Fibroblast of peridontal ligament (primary cell): Measurements from ENCODE around the gene SNRNP25.
"Not testable (repeated sequence)": the region's sequence is repeated elsewhere in the genome, so short reads cannot be mapped to it uniquely, and the experiment has no call there.

Experiments
- DNase-seq: peaks from one replicate; pipeline ENCODE4 v3.0.0-alpha.2; 2010; ENCODE audit errors: extremely low read depth

SNRNP25 gene

DNA sequence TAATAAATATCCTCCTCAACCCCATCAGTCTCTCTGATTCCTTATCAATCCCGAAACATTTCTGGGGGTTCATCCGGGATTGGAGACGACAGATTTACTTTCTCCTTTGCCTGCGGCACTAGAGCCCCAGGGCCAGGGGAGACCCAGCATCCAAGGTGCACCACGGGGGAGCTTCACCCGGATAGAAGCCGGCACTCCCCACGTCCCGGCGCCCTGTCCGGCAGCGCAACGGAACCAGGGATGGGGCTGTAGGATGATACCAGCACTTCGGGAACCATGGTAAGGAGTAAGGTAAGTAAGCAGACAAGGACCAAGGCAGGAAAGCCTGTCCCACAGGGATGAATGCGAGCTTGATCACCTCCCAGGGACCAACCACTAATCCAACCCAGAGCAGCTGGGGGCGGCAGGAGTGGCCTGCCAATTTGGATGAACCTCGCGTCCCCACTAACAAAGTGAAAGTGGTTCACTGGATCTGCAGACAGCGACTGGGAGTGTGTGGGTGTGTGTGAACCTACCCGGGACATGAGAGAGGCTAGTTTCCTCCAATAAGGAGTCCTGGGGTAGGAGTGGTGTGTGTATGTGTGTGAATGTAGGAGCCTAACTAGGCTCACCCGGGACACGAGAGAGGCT is 12.1 kb upstream of the SNRNP25 start:
- DNase-seq: peak; percentile 37

DNA sequence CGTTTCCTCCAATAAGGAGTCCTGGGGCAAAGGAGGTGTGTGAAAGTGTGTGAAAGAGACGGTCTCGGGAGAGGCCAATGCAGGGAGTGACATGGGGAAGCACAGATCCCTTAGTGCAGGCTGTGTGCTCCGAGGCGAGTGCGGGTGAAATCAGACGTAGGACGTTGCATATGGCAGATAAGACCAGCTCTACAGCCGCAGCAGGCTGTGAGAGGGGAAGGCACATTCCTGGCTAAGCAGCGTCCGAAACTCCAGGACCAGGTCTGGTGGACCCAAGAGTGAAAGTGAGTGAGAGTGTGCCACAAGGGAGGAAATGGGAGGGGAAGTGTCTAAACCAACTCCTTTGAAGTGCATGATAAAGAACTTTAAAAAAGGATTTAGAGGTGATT is 11.6 kb upstream of the SNRNP25 start:
- DNase-seq: no peak

DNA sequence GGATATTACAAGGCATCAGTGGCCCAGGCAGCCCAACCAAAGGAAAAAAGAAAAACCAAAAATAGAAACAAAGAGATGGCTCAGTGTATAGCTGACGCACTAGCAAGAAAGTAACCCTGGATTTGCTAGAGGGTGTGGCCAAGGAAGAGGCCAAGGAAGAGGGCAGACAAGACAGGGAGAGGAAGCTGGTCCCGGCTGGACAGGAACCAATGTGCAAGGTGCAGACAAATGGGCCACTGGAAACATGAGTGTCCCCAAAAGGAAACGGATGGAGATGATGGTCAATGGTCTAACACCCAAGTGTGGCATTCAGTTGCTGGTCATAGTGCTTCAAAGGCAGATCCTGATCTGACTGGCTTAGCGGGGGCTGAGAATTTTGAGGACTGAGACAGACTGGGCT is 10.9 kb upstream of the SNRNP25 start:
- no peak for DNase-seq

DNA sequence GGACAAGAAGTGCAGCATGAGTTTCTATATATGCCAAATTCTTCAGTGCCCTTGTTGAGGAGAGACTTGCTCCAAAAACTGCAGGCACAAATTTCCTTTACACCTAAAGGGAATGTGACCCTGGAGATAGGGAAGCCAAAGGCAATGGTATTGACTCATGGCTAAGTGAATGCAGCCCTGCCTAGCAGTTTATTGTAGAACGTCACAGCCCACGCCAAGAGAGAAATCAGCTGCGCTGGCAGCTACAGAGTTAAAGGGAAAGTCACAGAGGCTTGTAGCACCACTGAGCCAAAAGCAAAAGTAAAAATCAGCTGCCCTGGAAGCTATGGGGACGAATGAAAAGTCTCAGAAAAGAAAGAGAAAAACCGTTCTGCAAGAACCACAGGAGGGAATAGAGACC is 10.3 kb upstream of the SNRNP25 start:
- peak; percentile 56 for DNase-seq

DNA sequence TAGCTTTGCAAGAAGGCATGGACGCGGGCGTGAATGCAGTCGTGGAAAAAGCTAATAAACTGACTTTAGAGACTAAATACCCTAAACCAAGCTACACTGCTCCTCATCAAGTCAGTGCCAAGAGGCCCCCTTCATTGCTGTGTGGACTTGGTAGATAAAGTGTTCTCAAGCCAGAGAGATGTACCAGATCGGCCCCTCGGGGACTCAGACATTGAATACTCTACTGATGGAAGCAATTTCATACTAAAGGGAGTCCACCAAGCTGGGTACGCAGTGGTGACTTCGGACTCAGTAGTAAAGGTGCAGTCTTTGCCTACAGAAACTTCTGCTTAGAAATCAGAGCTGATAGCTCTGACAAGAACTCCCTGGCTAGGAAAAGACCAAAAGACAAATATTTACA is 9.0 kb upstream of the SNRNP25 start:
- no peak for DNase-seq

DNA sequence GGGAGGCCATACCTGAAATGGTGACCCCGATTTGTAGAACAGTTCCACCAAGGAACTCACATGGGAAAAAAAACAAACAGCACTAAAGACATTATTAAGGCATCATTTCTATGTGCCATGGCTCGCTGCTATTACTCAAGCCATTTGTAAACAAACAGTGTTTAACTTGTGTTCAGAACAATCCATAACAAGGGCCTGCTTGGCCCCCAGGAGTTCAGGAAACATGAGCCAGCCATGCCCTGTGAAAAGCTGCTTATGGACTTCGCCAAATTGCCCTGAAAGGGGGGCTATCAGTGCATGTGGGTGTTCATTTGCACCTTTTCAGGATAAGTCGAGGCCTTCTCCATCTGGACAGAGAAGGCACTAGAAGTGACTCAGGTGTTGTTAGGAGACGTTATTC is 8.2 kb upstream of the SNRNP25 start:
- no peak for DNase-seq

DNA sequence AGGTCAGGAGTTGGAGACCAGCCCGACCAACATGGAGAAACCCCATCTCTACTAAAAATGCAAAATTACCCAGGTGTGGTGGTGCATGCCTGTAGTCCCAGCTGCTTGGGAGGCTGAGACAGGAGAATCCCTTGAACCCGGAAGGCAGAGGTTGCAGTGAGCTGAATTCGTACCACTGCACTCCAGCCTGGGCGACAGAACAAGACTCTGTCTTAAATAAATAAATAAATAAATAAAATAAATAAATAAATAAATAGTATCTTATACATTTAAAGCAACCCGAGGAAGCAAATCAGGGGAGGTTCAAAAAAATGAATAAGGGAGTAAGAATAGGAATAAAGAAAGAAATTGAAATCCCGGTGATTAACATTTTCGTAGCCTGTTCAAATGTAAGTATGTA is 7.1 kb upstream of the SNRNP25 start:
- DNase-seq: not testable (repeated sequence)

DNA sequence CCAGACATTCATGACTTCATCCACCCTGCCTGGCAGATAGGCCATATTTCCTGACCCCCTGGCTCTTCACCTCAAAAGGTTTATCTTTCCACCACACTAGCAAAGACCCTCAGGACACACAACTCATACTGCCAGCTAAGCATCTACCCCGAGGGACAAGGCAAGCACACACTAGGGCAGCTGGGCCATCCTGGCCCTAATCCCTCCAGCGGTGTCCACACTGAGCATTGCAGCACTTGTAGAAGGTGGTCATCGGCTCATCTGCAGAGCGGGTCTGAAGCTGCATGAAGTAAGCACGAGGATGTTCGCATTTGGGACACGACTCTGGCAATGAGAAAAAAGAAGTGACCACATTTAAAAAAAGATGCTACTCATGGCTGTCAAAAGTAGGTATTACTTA is 6.4 kb upstream of the SNRNP25 start:
- DNase-seq: no peak

DNA sequence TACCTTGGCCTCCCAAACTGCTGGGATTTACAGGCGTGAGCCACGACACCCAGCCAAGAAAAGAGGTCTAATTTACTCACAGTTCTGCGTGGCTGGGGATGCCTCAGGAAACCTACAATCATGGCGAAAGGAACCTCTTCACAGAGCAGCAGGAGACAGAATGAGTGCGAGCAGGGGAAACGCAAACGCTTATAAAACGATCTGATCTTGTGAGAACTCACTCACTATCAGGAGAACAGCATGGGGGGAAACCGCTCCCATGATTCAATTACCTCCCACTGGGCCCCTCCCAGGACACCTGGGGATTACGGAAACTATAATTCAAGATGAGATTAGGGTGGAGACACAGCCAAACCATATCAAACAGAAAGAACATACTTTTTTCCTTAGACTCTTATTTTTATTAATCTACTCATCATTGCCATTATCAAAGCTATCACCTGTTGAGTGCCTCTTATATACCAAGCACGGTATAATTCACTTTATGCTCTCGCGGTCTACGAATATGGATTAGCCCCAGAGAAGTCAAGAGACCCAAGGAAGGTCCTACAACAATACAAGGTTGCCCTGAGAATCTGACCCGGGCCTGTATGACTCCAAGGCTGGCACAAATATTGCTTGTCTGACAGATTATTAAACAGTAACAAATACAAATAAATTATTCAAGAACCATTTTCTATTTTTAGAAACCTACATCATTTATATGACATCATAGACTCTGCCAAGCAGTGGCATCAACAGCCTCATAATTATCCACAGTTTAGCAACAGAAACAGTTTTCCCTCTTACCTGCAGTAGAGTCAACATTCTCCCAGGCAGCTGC is 2.6 kb upstream of the SNRNP25 start:
- no peak for DNase-seq

DNA sequence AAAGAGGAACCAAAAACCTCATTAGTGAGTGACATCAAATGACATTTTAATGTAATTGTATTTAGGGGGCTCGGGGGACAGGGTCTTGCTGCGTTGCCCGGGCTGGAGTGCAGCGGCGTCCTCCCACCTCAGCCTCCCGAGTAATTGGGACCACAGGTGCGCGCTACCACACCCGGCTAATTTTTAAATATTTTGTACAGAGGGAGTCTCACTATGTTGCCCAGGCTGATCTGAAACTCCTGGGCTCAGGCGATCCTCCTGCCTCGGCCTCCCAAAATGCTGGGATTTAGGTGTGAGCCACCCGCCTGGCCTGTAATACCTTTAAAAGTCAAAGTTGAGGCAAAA is 581 bp downstream of the SNRNP25 start:
- no peak for DNase-seq

DNA sequence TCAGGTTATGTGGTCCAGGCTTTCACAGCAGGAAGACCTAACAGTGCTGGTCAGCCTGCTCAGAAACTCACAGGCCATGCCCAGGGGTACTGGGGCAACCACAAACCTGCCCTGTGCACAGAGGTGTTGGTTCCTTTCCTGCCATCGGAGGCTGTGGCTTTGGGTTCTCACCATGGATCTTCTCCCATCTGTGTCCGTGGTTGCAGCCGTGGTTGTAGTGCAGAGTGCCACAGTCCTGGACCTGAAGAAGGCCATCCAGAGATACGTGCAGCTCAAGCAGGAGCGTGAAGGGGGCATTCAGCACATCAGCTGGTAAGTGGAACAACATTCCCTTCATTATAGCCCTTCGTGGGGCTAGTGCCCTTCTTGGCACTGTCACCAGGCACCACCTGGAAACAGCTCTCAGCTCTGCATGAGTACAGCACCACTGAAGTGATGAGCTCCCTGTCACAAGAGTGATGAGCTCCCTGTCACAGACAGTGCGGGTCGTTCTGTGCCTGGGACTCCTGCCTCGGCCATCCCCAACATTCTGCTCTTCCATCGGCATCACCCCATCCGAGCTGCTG is 2.0 kb downstream of the SNRNP25 start:
- no peak for DNase-seq

DNA sequence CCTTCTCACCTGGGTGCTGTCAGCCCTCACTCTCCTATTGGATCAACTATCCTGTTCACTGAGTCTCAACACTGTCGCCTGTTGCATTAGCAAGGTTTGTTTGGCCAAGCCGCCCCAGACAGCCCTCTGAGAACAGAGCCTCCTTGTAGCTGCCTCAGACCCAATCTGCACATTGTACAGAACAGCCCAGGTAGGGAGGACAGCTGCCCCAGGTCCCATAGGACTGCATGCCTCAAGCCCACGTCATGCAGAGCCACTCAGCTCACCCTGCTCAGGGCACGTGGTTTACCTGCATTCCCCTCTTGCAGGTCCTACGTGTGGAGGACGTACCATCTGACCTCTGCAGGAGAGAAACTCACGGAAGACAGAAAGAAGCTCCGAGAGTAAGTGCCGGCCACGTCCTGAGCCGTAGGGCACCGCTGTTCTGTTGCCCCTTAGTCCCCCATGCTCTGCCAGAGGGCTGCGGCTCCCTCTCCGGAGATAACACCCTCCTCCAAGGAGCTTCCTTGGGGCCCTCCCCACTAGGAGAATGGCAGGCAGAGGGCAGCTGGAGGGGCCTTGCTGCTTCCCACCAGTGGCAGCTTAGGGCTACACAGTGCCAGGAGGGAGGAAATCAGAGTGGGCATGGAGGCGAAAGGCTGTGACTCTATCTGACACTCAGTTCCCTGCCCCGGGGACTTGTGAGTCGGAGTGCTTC is 2.8 kb downstream of the SNRNP25 start:
- no peak for DNase-seq

DNA sequence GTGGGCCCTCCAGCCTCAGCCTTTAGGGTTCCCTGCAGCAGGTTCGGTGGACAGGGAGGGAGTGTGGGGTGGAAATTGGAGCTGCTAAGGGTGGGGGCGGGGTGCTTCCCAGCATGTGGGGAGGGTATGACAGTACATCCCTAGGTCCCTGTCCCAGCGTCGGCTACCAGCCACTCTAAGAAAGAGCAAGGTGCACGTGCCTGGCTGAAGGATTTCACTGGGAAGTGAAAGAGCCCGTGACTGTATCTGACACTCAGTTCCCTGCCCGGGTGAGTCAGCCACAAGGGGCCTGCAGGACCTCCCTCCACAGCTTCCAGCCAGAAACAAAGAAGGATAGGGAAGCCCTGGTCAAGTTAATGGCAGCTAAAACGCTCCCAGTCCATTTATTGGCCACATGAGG is 4.1 kb downstream of the SNRNP25 start:
- DNase-seq: peak; percentile 48

DNA sequence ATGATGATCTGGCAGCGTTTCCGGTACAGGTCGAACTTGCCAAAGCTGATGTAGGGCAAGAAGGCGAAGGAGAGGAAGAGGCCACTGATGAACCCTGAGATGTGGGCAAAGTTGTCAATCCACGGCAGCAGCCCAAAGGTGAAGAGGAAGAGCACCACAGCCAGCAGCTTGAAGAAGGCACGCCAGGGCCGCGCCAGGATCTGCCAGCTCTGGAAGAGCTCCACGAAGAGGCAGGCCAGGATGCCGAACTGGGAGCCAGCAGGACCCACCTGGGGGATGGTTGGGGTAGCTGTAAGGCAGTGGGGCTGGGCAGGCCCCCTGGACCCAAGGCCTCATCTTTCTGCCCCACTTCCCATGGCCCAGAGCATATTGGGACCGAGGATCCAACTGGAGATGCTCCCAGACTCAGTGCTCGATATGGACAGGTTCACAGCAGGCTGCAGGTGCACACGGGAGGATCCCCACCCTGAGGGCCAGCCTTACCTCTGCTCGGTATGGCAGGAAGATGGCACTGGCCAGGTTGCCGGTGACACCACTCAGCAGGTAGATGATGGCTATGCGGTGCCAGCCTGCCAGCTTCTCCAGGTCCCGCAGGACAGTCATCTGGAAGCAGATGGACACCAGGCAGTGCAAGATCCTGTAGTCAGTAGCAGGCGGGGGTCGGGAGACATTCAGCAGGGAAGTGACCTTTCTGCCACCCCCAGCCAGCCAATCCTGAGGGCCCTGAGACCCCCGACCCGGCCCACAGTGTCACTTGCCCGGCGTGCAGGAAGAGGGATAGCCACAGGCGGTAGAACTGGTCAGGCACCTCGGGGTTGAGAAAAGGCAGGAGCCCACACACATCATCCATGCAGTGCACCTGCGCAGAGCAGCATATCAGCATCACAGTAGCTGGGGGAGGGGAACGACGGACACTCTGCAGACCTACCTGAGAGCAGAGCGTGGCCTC is 5.1 kb downstream of the SNRNP25 start:
- no peak for DNase-seq

DNA sequence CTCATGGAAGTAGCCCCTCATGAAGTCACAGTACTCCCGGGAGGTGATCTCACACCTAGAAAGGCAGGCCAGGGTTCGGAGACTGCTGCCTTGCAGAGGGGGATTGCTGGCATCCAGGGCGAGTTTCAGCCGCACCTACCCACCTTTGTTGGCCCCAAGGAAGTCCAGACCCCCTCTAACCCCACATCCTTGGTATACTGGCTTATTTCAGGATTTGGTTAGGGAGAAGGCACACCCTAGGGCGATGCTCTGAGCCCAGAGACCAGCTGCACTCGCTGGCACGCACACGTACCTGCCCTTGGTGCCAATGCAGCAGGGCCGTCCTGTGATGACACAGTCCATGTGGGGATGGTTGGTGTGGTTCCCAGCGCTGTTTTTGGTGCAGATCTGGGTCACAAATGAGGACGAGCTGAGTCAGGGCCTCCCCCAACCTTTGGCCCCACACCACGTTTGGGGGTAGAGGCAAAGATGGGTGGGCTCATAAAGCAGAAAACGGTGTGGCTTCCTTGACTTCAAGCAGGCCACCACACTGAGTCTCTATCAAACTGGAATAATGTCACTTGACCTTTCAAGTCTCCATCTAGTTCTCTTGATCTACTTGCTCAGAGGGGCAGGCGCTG is 5.9 kb downstream of the SNRNP25 start:
- DNase-seq: no peak

DNA sequence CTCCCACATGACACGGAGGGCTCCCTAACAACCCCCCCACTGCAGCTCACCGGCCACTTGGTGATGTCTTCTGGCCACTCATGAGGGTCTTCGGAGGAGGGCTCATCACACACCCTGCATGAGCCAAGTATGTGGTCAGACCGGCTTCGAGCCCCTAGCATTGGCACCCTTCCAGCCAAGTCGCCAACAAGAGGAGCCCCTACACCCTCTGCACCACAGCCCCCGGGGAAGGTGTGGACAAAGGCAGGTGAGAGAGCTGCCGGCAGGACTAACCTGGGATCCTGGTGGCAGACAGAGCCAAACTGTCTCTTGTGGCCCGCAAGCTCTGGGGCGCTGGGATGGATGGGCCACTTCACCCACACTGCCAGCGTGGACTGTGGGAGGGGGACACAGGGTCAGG is 6.5 kb downstream of the SNRNP25 start:
- DNase-seq: no peak

DNA sequence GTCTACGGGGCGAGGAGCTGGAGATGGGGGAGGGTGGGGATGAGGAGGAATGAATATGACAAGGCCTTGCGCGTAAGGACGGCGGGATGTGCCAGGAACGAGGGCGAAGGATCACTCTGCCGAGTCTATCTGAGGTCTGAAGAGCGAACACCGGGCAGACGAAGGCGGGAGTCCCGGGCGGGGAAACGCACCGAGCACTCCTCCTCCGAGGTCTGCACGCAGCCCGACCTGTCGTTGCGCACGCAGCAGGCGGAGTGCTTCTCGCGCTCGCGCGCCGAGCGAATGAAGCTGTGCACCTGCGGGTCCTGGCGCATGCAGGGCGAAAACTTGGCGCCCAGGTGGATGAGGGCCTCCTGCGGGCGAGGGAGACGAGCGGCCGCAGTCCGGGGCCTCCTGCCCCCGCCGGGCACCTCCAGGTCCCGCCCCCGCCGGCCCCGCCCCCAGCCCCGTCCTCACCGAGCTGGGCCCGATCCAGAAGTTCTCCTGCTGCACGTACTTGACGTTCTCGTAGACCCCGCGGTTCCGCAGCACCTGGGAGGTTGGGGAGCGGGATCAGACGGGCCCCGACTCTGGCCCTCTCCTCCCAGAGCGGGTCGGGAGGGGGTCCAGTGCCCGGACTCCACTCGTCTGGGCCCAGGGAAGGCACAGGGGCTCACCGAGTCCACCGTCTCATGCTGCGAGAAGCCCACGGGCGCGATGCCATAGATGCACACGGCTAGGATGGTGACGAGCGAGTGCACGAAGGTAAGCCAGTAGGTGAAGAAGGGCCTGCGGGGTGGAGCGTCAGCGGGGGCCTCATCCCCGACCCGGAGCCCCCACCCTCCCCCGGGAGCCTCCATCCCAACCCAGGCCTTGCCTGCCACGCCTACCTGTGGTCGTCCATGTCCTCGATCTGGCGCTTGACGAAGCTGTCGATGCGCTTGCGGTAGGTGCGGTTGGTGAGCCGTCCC is 7.6 kb downstream of the SNRNP25 start:
- DNase-seq: no peak

DNA sequence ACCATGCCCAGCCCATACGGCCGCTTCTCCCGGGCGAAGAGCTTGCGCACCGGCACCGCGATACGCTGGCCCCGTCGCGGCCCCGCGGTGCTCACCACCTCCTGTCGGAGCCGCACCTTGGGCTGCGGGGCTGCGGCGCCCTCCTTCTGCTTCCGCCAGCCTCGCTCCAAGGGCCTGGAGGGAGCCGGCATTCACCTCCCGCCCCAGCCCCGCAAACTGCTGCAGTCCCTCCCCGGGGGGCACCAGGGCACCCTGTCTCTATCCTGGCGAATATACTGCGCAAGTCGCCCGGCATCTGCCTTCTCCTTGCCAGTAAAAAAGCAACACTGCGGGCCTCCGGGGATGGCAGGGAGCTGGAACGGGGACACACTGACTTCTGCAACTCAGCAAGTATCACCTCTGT is 8.3 kb downstream of the SNRNP25 start:
- no peak for DNase-seq

DNA sequence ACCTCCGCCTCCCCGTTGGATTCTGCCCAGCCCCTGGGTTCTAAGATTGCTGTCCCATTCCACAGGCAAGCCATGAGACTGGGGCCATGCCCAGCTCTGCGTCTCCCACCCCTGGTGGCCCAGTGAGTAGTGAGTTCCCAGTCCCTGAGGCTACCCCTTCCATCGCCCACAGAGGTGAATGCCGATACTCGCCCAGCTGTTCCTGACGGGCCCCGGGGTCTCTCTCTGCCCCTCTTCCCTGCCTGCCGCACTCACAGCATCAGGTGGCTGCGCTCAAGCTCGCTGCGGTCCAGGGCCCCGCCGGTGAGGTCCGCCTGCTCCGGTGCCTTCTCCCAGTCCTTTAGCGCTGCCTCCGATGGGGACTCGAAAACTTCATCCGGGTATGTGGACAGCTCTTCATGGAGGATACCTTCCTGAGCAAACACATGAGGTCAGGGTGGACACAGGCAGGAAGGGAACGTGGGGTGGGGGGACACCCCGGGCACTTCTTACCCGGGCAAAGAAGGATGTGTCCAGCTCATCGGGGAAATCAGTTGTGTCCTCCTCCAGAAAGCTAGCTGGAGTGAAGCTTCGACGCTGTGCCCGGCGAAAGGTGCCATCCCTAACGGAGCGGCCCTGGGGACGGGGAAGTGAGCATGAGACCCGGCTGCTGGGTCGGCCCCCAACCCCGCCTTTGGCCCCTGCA is 8.8 kb downstream of the SNRNP25 start:
- no peak for DNase-seq
